PC-3 (cell line): ENCODE data around the gene IBTK. TPM values are rescaled to one million over a fixed set of nuclear protein-coding genes. Genes with fewer than 3 reads are reported as not detected.
"Not testable (repeated sequence)": the region's sequence is repeated elsewhere in the genome, so short reads cannot be mapped to it uniquely, and the experiment has no call there.

ENCODE experiments used
- ATAC-seq: fragments of 200-7000 bp; cut with Tn5 transposase; 2 replicates; pipeline ENCODE4 v1.9.1; 2020; ENCODE audit warnings: mild to moderate bottlenecking, moderate library complexity
- BruUV-seq: library from RNA; stranded (reverse); fragments of 400-500 nt; replicated peaks from 2 replicates; lab custom pipeline; 2021; lab: Mats Ljungman, UMichigan
- CTCF ChIA-PET: fragments of 300-600 bp; sonication (Branson Sonifier 250); formaldehyde crosslinking; loops from one replicate; lab custom pipeline; 2022; ENCODE audit warnings: antibody characterized with exemption; lab: Charles Lee
- POLR2A ChIA-PET: fragments of 300-600 bp; sonication (Branson Sonifier 250); formaldehyde crosslinking; loops from one replicate; lab custom pipeline; 2022; ENCODE audit warnings: antibody characterized with exemption; ENCODE audit not compliant: unreplicated experiment; lab: Charles Lee
- DNase-seq: peaks from one replicate; pipeline ENCODE4 v3.0.0-alpha.2; 2015
- H2AFZ ChIP-seq: fragments of 300-600 bp; sonication (generic); 2 replicates; pipeline ENCODE4 v1.6.0; 2016; ENCODE audit warnings: antibody characterized with exemption, low read length
- H3F3A ChIP-seq: fragments of 300-600 bp; sonication (generic); one replicate; pipeline ENCODE4 v1.6.0; 2017; ENCODE audit warnings: antibody characterized with exemption, low read length, control low read depth, mild to moderate bottlenecking; ENCODE audit not compliant: unreplicated experiment
- H3K27ac ChIP-seq: fragments of 300-600 bp; sonication (generic); 2 replicates; pipeline ENCODE4 v1.5.1; 2016; ENCODE audit warnings: mild to moderate bottlenecking, low read length
- H3K27me3 ChIP-seq: fragments of 300-600 bp; sonication (generic); 2 replicates; pipeline ENCODE4 v1.6.1; 2016; ENCODE audit warnings: low read length, mixed read lengths
- H3K36me3 ChIP-seq: fragments of 300-600 bp; sonication (generic); 2 replicates; pipeline ENCODE4 v1.6.1; 2016; ENCODE audit warnings: low read depth, mixed run types, low read length, mixed read lengths
- H3K4me1 ChIP-seq: fragments of 300-600 bp; sonication (generic); 2 replicates; pipeline ENCODE4 v1.5.1; 2016; ENCODE audit warnings: low read length; ENCODE audit not compliant: insufficient read depth
- H3K4me2 ChIP-seq: fragments of 300-600 bp; sonication (generic); 2 replicates; pipeline ENCODE4 v1.6.0; 2016; ENCODE audit warnings: low read length
- H3K4me3 ChIP-seq: fragments of 300-600 bp; sonication (generic); 2 replicates; pipeline ENCODE4 v1.5.1; 2016; ENCODE audit warnings: mild to moderate bottlenecking, low read length, mixed read lengths
- H3K79me2 ChIP-seq: fragments of 300-600 bp; sonication (generic); 2 replicates; pipeline ENCODE4 v1.6.1; 2017; ENCODE audit warnings: low read length, mixed read lengths
- H3K9ac ChIP-seq: fragments of 300-600 bp; sonication (generic); 2 replicates; pipeline ENCODE4 v1.6.0; 2016; ENCODE audit warnings: mild to moderate bottlenecking, low read length
- H3K9me2 ChIP-seq: fragments of 300-600 bp; sonication (generic); replicated peaks from 2 replicates; pipeline ENCODE4 v1.6.1; 2016; ENCODE audit warnings: mixed run types, low read length, mixed read lengths
- H3K9me3 ChIP-seq: fragments of 300-600 bp; sonication (generic); 2 replicates; pipeline ENCODE4 v1.6.1; 2016; ENCODE audit warnings: low read length, mixed read lengths
- H4K20me1 ChIP-seq: fragments of 300-600 bp; sonication (generic); 2 replicates; pipeline ENCODE4 v1.6.1; 2016; ENCODE audit warnings: low read length, mixed read lengths
- CTCF ChIP-seq: fragments of 300-600 bp; sonication (generic); conservative IDR thresholded peaks from 2 replicates; pipeline ENCODE4 v1.5.1; 2017; ENCODE audit warnings: antibody characterized with exemption, low read depth, mild to moderate bottlenecking, low read length
- EZH2 ChIP-seq: fragments of 300-600 bp; sonication (generic); IDR thresholded peaks from one replicate; pipeline ENCODE4 v1.6.1; 2017; ENCODE audit warnings: antibody characterized with exemption, mild to moderate bottlenecking, low read length; ENCODE audit not compliant: unreplicated experiment
- EZH2phosphoT487 ChIP-seq: fragments of 300-600 bp; sonication (generic); IDR thresholded peaks from 2 replicates; pipeline ENCODE4 v1.6.1; 2018; ENCODE audit warnings: mild to moderate bottlenecking, antibody characterized with exemption, low read length, borderline replicate concordance
- intact Hi-C: fragments of 100-400 bp; cut with micrococcal nuclease; formaldehyde crosslinking; loops from 2 replicates; pipeline ENCODE4 v1.9.0; 2023
- total RNA-seq: library from RNA; depleted of rRNA; stranded (reverse); fragments of >200 nt; gene quantifications from 2 replicates; pipeline ENCODE4 v1.2.3, GENCODE V29; 2014

Gene IBTK
- total RNA-seq, 1 experiment from 2014 or later = 17.2 TPM

- Histone ChIP-seq H3K9me3 (no peaks in the 10 kb centered on the region), H3F3A (no peaks in the 10 kb centered on the region), H3K4me3 (no peak overlapping the region), H3K36me3 (peaks cover 45% of the 10 kb centered on the region), H2AFZ (no peak overlapping the region), H3K9me2 (no peaks in the 10 kb centered on the region), H3K9ac (no peak overlapping the region), H3K27me3 (no peaks in the 10 kb centered on the region), H4K20me1 (no peaks in the 10 kb centered on the region), H3K27ac (no peak overlapping the region), H3K4me1 (no peaks in the 10 kb centered on the region), H3K4me2 (no peak overlapping the region), H3K79me2 (no peaks in the 10 kb centered on the region)
- BruUV-seq = no TSS peak
- TF ChIP-seq EZH2phosphoT487 = no peak
- no peak for TF ChIP-seq CTCF
- no peak for TF ChIP-seq EZH2
- ChIA-PET CTCF (no interaction called here), POLR2A (no interaction called here)
- intact Hi-C loops = no loop called here
- ATAC-seq = no peak
- DNase-seq = no peak
Observed at GRCh38 chr6:82197784-82198183, 49.8 kb downstream of the IBTK start.

- H3K79me2 ChIP-seq, H4K20me1 ChIP-seq, H3K4me2 ChIP-seq, H3K9me2 ChIP-seq, intact Hi-C loops, H3K4me1 ChIP-seq, CTCF ChIA-PET, H3K27me3 ChIP-seq, H3K27ac ChIP-seq, ATAC-seq, H2AFZ ChIP-seq, H3K4me3 ChIP-seq, DNase-seq, BruUV-seq, H3K9me3 ChIP-seq, H3F3A ChIP-seq, H3K9ac ChIP-seq, POLR2A ChIA-PET: not testable (repeated sequence)
- H3K36me3 ChIP-seq = peaks cover 41% of the 10 kb centered on the region
Observed at GRCh38 chr6:82197245-82197644, 50.3 kb downstream of the IBTK start.

GRCh38 chr6:82196161-82196560, 51.4 kb downstream of the IBTK start:
- Histone ChIP-seq H3K27me3 (no peaks in the 10 kb centered on the region), H3K4me2 (no peak overlapping the region), H3K9me2 (no peaks in the 10 kb centered on the region), H3K9me3 (no peaks in the 10 kb centered on the region), H4K20me1 (no peaks in the 10 kb centered on the region), H3F3A (no peaks in the 10 kb centered on the region), H3K36me3 (peaks cover 47% of the 10 kb centered on the region), H3K9ac (no peak overlapping the region), H3K27ac (no peak overlapping the region), H3K79me2 (no peaks in the 10 kb centered on the region), H3K4me3 (no peak overlapping the region), H3K4me1 (no peaks in the 10 kb centered on the region), H2AFZ (no peak overlapping the region)
- POLR2A ChIA-PET = no interaction called here
- DNase-seq = no peak
- intact Hi-C loops = no loop called here
- CTCF ChIA-PET = no interaction called here
- TF ChIP-seq EZH2 (no peak), CTCF (no peak), EZH2phosphoT487 (no peak)
- ATAC-seq = no peak
- BruUV-seq = no TSS peak
